GM19395 (cell line): Measurements from ENCODE around the gene HIP1R.
A peak's percentile ranks its signal among the peaks of the same experiment; 100 is the strongest.

ENCODE experiments used
- ATAC-seq: cut with Tn5 transposase; IDR thresholded peaks from one replicate; pipeline ENCODE4 v1.9.1; 2021; ENCODE audit warnings: mild to moderate bottlenecking, moderate library complexity; ENCODE audit not compliant: unreplicated experiment

HIP1R gene

GRCh38 chr12:122860854-122861586 lies 25.8 kb downstream of the HIP1R start:
- ATAC-seq, result no peak

GRCh38 chr12:122861587-122861970 lies 26.3 kb downstream of the HIP1R start:
- ATAC-seq, result no peak

DNA sequence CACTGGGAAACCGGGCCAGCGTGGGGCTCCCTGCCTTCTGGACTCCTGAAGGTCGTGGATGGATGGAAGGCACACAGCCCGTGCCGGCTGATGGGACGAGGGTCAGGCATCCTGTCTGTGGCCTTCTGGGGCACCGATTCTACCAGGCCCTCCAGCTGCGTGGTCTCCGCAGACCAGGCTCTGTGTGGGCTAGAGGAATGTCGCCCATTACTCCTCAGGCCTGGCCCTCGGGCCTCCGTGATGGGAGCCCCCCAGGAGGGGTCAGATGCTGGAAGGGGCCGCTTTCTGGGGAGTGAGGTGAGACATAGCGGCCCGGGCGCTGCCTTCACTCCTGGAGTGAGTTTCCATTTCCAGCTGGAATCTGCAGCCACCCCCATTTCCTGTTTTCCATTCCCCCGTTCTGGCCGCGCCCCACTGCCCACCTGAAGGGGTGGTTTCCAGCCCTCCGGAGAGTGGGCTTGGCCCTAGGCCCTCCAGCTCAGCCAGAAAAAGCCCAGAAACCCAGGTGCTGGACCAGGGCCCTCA lies 26.9 kb downstream of the HIP1R start:
- ATAC-seq, result no peak

- no peak for ATAC-seq
Measured at GRCh38 chr12:122862872-122863701, 27.8 kb downstream of the HIP1R start.

DNA sequence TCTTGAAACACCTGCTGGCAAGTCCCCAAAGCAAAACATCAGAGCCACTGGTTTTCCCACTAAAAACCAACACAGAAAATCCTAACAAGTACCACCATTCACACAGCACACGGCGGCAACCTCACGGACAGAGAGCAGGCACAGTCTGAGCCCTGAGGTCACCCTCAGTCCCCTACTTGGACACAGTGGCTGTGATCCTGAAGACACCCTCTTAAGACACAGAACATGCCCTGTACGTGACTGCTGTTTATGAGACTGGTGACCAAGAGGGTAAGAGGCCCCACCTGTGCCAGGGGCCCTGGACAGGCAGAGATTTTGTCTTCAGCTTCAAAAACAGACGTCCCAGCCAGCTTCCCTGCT lies 29.6 kb downstream of the HIP1R start:
- no peak for ATAC-seq

DNA sequence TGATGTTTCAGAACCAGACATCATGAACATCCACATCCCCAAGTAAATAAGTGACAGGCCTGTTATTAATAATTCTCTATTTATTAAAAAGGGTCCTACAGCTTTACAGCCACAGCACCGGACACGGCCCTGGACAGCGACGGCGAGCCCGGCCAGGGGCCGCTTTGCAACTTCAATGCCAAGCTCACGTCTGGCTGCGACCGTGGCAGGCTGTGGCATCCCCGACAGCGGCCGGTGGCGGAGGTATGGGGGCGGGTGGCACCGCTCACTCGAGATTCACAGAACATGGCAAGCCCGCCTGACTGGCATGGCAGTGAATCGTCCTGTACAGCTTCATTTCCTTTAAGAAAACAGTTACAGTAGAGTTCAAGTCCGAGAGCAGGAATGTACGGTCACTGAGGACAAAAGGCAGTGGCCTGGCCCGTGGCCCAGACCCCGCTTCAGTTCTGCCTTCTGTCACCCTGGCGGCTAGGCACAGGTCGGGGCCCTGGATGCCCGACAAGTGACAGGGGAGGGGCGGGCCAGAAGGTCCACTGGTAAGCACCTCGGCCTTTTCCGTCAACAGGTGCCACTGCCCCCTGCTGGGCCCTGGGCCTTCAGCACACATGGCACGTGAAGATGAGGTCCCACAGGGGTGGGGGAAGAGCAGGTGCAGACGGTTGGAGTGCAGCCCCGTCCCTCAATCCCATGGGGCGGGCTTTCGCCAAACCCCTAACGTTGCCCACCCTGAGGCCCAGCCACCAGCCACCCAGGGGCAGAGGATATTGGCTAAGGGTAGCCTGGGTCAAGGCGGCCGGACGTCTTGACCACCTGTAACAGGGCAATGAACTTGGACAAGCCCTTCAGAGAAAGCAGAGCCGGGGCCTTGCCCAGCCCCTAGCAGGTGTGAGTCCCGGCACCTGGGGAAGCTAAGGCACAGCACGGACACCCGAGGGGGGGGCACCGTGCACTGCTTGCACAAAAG lies 30.3 kb downstream of the HIP1R start:
- no peak for ATAC-seq

GRCh38 chr12:122866379-122866778 lies 31.1 kb downstream of the HIP1R start:
- ATAC-seq, result no peak

GRCh38 chr12:122866950-122867607 lies 31.8 kb downstream of the HIP1R start:
- ATAC-seq, result no peak

- ATAC-seq, result no peak
Measured at GRCh38 chr12:122867691-122868461, 32.6 kb downstream of the HIP1R start.

GRCh38 chr12:122868471-122869177 lies 33.4 kb downstream of the HIP1R start:
- ATAC-seq, result no peak

DNA sequence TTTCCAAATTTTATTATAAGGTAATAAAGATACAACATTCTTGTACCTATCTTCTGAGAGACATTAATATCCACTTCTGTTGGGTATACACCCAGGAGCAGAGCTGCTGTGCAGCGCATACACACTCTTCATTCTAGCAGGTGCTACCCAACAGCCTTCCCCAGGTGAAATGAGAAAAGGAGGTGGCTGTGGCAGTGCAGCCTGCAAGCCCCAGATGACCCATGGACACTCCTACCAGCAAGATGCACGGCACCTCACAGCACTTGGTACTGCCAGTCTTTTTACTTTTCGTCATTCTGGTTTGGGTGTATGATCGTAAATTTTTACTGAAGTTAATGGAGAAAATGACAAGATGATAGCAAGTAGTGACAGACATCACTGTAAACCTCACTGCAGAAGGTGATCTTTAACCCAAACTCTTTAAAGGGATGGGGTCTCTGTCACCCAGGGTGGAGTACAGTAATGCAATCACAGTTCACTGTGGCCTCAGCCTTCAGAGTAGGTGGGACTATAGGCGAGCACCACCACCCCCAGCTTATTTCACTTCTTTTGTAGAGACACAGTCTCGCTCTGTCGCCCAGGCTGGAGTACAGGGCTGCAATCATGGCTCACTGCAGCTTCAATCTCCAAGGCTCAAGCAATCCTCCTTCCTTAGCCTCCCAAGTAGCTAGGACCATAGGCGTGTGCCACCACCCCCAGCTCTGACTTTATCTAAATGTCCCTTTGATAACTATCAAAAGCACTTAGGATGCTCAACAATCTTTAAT lies 34.1 kb downstream of the HIP1R start:
- ATAC-seq, result no peak

DNA sequence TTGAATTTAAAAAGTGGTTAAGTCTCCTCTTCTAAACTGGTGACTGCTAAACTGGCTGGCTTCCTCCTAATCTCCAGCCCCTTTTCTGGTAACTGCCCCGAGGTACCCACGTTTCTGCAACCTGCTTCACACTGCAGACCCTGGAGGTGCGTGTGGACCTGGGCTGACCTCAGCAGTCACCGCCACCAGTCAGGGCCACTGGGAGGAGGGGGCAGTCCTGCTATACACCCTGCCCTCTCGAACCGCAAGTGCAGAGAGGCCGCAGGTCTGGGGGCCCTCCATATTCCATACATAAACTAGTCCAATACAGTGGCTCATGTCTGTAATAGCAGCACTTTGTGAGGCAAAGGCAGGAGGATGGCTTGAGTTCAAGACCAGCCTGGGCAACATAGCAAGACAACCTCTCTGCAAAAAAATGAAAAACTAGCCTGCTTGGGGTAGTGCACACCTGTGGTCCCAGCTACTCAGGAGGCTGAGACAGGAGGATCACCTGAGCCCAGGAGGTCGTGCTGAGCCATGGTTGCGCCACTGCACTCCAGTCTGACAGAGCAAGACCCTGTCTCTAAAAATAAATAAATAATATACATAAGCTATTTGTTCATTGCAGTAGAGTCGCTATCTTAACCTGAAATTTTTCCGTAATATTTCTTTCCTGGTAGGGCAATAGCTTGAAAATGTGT lies 35.0 kb downstream of the HIP1R start:
- no peak for ATAC-seq

DNA sequence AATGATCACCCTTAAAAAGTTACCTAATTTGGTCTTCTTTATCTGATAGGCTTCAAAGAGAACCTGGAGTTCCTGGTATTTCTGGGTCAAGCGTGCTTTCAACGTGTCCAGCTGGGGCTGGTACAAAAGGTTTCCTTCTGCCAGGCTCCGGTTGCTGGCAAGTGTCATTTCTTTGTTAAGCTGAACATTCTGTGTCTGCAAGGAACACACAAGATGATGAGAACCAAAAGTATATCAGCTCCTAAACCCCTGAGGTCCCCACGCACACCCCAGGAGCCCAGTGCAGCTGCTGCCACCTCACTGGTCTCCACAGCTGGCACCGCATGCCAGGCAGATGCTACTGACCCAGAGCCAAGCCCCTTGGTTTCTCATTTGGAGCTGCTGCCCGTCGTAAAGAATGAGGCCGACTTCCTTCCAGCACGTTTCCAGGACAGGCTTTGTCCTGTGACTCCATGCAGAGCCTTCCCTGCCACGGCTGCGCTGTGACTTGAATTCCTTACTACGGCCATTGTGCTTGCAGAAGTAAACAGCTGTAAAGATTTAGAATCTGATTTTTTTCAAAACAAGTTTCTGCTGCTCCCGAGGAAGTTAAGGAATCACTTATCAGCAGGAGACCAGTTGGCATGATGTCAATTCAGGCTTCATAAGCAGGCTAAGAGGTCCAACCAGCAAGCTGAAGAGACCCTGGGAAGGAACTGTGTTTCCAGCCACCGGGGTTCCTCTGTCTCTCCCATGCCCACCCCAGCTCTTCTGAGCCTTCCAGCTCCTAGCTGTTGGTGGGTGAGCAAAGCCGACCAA lies 35.8 kb downstream of the HIP1R start:
- ATAC-seq, result no peak

- peak; percentile 56 for ATAC-seq
Measured at GRCh38 chr12:122871851-122872780, 36.9 kb downstream of the HIP1R start.

DNA sequence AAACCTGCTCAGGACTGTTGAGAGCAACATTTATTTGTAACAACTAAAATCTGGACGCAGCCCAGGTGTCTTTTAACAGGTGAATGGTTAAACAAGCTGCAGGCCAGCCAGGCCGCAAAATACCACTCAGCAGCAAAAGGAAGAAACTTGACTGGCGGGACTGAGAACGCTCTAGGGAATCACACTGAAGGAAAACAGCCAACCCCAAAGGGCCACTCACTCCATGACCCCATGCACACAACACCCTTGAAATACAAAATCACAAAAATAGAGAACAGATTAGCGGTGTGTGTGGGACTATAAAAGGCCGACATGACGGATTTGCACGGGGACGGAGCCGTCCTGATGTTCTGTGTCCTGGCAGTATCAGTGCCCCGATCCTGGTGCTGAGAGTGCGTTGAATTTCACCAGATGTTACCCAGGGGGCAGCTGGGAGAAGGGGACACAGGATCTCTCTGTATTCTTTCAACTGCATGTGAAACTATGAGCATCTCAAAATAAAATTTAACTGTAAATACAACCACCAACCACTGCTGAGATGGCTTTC lies 37.6 kb downstream of the HIP1R start:
- ATAC-seq, result no peak

GRCh38 chr12:122873540-122873939 lies 38.3 kb downstream of the HIP1R start:
- no peak for ATAC-seq
